Colon (tissue), 2 donors: ENCODE measurements around the gene CCDC188.

Experiments used
- FAIRE-seq: peaks from 2 replicates; lab custom pipeline; 2012; peaks lifted over from hg19 to GRCh38; lab: Jason Lieb, UNC
- donor health status: control.
- donor health status: control.

Gene CCDC188

GRCh38 chr22:20131859-20132685 is 18.8 kb downstream of the CCDC188 start:
- FAIRE-seq = no peak

DNA sequence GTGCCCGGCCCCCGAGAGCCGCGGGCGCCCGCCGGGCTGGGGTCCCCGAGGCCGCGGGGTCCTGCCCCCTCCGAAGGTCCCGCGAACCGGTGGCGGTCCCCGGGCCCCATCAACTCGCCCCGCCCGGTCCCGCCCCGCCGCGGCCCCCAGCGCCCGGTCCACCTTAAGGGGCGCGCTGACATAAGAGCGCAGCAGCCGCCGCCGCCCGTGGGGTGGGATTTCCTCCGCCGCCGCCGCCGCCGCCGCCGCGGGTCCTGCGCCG is 19.3 kb downstream of the CCDC188 start, which contains the start of gene ZDHHC8:
Gene ZDHHC8, plus strand, starts transcription at position 208 of the 262 bp plus-strand sequence. CDS start 144 bp downstream, outside the sequence.
- no peak for FAIRE-seq

GRCh38 chr22:20130731-20131596 is 19.9 kb downstream of the CCDC188 start:
- no peak for FAIRE-seq

- no peak for FAIRE-seq
Observed at GRCh38 chr22:20130319-20130718, 20.5 kb downstream of the CCDC188 start.

DNA sequence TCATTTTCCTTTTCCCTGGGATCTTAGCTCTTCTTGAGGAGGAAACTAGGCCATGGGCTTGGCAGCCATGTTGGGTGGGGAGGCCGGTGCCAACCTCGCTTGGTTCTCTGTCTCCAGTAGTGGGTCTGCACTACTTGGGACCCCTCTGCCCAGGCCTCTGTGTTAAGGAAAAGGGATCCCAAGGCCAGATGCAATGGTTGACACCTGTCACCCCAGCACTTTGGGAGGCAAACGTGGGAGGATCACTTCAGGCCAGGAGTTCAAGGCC is 21.2 kb downstream of the CCDC188 start:
- FAIRE-seq = no peak

DNA sequence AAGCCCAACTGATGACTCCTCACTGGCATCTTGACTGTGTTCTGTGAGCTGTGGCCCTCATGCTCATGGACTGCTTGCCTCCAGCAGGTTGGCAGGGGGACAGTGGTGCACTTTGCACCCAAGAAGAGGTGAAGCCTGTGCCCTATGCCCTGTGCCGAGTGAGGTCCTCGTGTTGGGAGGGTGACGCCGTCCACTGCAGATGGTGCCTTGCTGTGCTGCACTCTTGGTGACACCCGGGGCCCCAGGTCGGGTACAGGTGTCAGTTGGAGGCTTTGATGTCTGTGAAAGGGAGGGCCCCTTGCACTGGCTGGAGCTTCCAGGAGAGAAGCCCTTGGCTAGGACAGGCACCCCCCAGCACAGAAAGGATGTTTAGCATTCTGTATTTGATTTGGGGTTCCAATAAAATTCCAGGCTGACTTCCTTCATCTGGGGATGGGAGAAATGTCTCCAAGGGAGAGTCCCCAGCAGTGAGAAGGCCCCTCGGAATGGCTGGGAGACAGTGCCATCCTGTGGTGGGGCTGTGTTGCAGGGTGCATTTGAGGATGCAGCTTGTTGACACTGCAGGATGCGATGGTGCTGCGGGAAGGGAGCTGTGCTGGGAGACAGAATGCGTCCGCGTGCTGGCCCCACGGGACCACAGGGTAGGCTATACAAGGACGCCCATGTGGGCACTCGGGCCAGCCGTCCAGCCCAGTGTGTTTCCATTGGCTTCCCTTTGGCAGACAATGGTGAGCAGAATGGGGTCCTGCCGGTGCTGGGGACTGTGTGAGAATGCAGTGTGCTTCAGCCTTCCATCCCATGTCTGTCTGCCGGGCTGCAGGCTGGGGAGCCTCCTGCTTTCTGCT is 21.7 kb downstream of the CCDC188 start:
- FAIRE-seq = no peak

DNA sequence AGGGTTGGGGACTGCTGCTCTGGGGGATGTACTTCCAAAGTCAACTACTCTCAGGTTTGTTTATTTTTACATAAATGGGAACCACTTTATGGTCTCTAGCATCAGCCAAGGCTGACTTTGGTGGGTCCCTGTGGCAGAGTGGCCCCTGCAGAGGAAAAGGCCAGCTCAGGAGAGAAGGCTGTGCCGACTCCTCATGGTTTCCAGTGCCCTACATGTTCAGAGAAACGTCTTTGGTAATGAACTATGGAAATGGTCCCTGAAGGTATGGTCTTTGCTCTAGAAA is 22.3 kb downstream of the CCDC188 start:
- FAIRE-seq = no peak

DNA sequence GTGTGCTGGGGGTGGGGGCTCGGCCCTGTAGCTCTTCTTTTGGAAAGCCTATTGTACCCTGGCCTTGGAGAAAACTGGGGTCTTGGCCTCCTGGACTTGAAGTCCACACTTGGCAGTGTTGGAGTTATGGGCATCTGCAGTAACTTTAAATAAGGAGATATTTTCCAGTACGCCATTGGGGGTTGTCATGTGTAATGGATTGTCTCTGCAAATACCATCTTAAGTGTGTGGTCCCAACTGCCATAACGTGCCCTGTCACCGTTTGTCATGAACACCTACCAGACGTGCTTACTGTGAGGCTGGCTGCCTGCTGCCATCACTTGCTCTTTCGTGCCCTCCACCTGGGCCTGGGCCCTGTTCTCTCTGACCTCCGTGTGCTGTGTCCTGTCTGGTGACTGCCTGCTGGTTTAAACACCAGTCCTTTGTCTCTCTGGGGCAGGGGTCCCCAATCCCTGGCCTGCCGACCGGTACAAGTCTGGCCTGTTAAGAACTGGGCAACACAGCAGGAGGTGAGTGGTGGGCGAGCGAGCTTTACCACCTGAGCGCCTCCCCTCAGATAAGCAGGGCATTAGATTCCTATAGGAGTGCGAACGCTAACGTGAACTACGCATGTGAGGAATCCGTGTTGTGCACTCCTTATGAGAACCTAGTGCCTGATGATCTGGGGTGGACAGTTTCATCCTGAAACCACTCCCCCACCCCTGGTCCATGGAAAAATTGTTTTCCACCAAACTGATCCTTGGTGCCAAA is 22.8 kb downstream of the CCDC188 start:
- FAIRE-seq = no peak

DNA sequence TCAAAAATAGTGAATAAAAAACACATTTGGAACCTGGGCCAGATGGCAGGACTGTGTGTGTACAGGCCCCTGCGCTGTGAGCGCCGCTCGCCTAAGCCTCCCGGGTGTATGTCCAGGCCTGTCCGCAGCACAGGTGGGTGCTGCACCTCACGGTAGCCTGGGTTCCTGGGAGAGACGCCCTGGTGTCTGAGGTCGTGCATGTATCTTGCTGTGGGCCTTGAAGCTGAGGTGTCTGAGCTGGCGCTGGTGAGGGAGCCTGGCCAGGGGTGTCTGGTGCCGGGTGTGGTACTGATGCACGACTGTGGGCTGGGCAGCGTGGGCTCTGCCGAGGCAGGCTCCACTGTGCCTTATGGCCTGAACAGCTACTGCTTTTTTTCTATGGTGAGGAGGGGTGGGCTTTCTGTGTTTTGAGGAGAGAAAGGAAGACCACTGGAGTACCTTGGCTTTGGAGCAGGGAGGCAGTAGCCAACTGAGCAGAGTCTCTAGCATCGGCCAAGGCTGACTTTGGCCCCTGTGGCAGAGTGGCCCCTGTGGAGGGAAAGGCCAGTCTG is 23.5 kb downstream of the CCDC188 start:
- FAIRE-seq = no peak

- no peak for FAIRE-seq
Observed at GRCh38 chr22:20126284-20127029, 24.4 kb downstream of the CCDC188 start.

- no peak for FAIRE-seq
Observed at GRCh38 chr22:20125201-20126174, 25.4 kb downstream of the CCDC188 start.

DNA sequence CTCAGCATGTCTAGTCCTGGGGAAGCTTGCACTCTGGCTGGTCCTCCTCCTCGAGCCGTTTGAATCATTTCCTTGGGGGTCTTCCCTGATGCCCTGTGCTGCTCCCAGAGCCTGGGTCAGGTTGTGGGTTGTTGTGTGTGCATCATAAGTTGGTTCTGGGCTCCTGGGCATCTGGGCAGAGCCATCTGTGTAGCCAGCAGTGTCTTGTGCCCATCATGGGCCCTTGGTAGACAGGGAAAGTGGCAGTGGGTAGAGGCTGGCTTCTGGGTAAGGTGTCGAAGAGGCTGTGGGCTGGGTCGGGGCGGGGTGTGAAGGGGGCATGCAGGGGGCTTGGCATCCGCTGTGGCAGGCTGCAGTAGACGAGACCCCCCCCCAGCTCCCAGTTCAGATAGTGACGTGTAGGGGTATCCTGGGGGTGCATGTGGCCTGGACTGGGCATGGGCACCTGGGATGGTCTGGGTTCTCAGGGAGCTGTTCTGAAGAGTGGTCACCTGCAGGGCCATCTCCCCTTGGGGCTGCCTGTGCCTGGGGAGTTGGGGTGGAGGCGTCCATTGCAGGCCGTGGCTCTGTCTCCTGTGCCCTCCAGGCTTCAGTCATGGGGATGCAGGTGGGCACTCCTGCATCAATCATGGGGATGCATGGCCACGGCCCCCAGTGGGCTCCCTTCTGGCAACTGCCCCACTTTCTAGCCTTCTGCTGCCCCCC is 26.6 kb downstream of the CCDC188 start:
- FAIRE-seq = no peak

DNA sequence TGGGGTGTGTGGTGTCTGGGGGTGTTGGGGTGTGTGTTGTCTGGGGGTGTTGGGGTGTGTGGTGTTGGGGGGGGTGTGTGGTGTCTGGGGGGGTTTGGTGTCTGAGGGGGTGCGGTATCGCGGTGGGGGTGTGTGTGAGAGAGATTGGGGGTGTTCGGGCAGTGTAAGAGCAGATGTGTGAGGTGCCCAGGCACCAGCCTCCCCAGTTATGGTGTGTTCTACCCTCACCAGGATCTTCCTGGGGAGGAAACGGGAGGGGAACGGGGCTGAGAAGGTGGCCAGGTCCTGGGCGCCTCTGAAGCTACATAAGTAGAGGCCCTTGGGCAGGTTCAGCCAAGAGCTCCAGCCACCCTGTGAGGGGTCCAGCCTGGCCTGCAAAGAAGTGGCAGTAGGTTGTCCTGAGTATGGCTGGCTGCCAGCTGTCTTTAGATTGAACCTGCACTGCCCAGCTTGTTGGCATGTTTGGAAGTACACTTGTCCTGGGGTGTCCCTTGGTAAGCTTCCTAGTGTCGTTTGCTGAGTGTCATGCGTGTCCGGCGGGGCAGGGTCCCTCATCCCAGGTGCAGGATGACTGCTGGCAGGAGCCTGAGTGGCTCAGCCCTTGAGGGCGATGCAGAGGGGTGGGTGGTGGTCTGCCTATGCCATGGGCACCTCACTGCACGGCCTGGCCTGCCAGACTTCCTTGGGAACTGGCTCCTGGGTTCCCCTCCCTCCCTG is 27.3 kb downstream of the CCDC188 start:
- no peak for FAIRE-seq

DNA sequence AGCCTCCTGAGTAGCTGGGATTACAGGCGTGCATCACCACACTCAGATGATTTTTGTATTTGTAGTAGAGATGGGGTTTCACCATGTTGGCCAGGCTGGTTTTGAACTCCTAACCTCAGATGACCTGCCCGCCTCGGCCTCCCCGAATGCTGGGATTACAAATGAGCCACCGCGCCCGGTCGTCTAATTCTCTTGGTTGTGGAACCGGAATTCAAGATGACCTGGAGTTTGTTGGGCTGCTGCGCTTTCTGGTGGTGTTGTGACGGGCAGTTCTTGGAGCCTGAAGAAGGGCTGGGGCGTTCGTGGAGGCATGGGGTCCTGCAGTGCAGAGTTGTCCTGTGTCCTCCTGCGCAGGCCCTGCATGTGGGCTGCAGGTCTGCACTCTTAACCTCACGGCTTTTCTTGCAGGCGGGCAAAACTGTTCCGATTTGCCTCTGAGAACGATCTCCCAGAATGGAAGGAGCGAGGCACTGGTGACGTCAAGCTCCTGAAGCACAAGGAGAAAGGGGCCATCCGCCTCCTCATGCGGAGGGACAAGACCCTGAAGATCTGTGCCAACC is 28.9 kb downstream of the CCDC188 start:
- no peak for FAIRE-seq

- FAIRE-seq = no peak
Observed at GRCh38 chr22:20118300-20119020, 32.4 kb downstream of the CCDC188 start.

GRCh38 chr22:20117633-20118299 is 33.1 kb downstream of the CCDC188 start:
- FAIRE-seq = no peak
